Epidermal melanocyte (primary cell): ENCODE results near the gene IGSF3.

Experiments used
- DNase-seq: peaks from one replicate; pipeline ENCODE4 v3.0.0; 2011; ENCODE audit warnings: low spot score; ENCODE audit not compliant: insufficient read length

The IGSF3 gene

DNA sequence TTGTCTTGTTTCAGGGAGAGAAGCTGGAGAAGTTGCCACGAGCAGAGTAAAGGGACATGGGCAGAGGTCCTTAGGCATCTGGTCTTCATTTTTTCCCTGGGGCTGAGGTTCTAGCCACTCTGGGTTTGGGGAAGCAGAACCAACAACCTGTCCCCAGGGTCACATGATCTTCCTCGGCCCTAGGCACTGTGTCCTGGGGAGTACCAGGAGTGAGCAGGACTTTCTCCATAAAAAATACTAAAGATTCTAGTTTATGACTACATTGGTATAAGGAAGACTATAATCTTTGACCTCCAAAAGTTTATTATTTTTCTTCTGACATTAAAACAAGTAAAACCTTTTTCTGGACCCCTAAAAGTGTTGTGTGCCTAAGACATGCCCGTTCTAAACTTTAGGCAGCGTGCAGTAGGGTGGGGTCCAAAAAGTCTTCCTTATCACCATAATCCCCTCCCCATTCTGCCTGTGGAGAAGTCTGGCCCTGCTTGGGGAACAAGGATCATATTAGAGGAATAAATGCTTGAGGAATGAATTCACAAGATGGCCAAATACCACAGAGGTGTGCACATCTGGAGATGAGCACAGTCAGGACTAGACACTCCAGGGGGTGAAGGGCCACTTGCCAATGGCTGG, 19.3 kb upstream of the IGSF3 start:
- DNase-seq: no peak

DNA sequence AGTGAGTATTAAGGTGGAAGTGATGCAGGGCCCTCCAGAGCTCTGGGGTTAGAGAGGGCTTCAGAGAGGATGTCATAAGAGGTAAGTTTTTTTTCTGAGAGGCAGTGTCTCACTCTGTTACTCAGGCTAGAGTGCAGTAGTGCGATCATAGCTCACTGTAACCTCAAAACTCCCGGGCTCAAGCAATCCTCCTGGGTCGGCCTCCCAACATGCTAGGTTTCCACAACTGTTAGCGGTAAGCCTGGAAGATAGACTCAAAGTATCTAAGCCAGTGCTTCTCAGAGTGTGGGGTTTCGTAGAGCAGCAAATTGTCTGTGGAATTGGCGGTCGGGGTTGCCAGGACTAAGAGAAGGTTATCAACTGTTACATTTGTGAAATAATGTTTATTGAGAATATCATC, 18.6 kb upstream of the IGSF3 start:
- DNase-seq: no peak

DNA sequence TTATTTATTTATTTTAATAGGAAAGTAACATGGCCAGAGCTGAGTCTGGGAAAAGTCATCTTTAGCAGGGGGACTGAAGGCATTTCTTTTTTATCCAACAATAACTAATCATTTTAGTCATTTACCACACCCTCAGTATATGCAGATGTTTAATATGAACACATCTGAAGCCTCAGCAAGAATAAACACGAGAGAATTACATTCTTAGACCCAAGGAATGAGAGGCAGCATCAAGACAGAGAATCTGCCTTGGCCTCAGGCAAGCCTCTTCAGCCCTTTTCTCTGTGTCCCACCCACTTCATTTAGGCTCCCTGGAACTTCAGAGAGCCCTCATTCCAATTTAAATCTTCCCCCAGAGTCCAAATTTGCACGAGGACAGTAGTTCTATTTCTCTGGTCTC, 17.0 kb upstream of the IGSF3 start:
- DNase-seq: no peak

DNA sequence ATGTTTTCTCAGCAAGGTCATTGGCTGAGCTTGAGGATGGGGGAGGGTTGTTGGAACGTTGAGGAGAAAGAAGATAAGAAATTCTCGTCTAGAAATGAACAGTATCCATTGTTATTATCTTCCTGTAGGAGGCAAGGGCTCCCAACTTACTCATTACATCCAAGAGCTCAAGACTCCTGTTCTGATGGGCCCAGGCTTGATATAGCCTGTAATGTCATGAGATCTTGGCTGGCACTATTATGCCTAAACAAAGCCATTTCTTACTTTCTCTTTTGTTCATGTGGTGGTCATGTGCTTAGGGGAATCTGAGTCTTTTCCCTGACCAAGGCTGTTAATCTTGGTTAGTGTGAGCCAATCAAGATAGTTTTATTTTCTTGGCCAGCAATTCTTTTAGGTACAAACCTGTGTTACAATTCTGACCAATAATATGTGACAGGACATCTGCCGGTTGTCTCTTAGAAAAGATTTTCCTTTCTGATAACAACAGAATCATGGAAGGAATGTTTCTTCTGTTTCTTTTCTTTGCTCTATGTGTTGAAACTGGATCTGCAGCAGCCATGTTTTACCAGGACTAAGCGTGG, 15.2 kb upstream of the IGSF3 start:
- DNase-seq: no peak

DNA sequence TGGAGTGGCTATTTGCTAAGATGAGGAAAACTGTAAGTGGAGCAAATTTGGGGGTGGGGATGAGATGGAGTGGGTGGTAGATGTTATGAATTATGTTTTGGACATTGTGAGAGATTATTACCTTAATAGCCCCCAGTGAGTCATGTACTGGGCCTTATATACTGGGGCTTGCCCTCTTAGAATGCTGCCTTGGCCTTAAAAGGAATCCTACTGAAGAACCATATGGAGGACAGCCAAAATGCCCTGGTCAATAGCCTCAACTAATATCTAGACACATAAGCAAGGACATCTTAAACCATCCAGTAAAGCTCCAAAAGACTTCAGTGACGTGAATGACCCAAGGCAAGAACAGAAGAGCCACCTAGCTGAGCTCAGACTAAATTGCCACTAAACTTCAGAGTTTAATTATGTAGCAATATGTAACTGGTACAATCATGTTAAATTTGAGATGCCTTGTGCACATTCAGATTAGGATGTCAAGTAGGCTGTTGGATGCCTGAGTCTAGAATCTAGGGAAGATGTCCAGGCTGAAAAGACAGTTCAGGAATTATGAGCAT, 13.9 kb upstream of the IGSF3 start:
- no peak for DNase-seq

DNA sequence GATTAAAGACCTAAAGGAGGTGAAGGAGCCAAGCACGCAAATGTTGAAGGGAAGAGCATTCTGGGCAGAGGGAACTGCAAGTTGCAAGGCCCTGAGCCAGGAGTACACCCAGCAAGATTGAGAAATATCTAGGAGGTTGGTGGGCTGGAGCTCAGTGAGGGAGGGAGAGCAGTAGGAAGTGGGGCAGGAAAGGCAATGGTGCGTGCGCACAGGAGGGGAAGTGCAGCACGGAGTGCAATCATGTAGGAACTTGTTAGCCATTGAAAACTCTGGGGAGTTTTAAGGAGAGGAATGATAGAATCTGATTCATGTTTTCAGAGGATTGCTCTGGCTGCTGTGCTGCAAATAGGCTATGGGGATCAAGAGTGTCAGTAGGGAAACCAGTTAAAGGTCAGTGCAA, 13.2 kb upstream of the IGSF3 start:
- DNase-seq: no peak

DNA sequence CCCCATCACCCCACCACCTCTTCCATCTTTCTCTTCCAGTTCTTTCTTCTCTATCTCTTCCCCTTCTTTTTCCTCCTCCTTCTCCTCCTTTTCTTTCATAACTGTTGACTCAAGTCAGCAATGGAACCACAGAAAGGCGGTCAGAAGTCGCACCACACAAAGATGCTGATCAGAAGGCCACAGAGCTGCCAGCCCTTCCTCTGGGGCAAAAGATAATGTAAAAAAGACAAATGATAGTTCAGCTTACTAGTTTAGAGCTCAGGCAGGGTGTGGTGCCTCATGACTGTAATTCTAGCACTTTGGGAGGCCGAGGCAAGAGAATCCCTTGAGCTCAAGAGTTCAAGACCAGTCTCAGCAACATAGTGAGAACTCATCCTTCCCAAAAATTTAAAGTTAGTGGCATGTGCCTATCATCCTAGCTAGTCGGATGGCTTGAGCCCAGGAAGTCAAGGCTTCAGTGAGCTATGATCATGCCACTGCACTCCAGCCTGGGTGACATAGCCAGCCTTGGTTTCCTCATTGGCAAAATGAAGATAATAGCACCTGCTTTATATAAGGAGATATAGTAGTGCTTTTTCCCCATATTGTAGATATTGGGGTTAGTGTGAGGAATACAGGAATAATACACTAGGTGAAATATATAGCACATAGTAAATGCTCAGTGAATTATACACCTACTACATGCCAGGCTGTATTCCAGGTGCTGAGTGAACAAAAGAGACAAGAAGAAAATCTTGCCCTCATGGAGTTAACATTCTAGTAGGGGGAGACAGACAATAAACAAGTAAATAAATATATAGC, 12.5 kb upstream of the IGSF3 start:
- DNase-seq: no peak

DNA sequence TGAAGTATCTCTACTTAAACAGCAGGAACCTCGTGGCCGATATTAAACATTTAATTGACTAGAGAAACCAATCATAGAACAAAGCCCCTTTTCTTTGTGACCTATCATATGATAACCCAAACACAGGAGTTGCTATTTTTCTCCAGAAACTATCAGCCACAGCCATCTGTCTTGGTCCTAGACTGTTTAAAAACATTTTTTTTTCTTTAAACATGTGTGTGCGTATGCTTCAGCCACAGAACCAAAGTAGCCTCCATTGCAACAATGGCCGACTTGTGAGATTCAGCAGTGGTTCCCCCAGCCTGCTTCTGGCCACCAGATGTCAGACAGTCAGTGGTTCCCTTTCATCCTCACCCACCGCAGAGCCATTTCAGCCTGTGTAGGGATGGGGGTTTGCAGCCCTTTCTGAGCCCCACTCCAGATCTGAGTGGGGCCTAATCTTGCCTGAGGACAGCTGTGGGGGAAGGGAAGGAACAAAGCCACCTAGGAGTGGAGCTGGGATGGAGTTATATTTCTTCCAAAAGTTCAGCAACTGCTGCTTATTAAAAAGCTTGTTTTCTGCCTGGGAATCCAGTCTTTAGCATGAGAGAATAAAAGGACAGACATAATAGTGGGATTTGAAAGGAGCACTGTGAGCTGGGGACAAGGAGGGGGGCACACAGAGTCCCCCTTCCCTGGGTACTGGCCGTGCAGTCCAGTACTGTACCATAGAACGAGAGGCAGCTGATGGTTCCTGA, 11.7 kb upstream of the IGSF3 start:
- peak; percentile 76 for DNase-seq

DNA sequence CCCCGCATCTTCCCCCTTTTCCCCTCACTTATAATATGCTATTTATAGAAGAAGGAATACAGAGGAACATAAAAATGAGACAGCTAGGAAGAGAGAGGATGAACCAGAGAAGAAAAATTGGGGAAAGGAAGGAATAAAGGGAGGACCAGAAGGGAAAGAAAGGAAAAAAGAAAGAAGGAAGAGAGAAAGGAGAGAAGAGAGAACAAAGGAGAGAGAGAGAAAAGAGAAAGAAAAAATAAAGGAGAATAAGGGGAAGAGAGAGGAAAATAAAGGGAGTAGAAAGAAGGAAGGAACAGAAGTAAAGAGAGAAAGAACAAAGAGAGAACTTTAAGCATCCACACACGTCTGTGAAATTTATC, 11.2 kb upstream of the IGSF3 start:
- no peak for DNase-seq

DNA sequence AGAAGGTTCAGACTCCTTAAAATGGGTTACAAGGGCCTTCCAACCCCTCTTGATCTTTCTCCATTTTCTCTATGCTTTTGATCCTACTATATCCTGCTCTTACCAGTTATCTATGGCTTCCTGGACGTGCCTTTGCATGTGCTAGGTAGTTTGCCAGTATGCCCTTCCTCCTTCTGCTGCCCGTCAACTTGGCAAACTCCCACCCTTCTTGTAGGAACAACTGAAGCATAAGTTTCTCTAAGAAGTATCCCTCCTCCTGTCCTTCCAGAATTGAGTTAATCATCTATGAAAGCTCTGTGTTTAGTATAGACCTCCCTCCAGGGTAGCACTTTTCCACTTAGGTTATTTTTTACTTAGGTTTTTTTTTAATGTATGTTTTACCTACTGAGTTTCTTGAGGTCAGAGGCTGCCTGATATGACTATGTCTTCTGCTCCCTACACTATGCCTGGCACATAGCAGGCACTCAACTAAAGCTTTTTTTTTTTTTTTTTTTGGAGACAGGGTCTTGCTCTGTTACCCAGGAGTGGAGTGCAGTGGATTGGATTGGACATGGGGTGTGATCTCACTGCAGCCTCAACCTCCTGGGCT, 10.0 kb upstream of the IGSF3 start:
- no peak for DNase-seq

DNA sequence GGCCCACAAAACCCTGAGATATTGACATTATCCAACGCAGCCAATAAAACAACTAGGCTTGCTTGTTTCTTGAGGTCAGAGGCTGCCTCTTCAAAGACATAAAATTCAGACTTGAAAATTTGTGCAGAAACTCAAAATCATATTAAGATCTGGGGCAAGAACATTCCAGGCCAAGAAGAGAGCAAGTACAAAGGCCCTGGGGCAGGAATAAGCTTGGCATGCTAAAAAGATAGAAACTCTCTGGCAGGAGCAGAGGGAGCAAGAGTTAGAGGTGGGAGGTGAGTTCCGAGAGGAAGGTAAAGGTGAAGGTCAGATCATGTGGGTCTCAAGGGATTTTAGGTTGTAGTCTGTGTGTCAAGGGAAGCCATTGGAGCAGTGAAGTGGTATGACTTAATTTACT, 8.8 kb upstream of the IGSF3 start:
- no peak for DNase-seq

DNA sequence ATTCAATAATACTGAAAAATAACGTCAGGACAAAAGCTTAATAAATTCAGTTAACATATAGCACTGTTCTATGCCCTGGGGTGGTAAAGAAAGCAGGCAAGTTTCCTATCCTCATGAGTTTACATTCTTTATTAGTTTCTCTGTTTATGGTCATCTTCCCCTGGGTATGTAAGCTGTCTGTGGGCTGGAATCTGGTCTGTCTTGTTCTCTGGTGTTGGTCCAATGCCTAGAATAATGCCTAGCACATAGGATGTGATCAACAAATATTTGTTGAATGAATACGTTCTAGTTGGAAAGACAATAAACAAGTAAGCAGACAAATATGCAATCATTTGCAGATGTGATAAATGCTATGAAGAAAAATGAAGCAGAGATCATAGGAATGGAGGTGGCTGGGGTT, 7.2 kb upstream of the IGSF3 start:
- DNase-seq: no peak

DNA sequence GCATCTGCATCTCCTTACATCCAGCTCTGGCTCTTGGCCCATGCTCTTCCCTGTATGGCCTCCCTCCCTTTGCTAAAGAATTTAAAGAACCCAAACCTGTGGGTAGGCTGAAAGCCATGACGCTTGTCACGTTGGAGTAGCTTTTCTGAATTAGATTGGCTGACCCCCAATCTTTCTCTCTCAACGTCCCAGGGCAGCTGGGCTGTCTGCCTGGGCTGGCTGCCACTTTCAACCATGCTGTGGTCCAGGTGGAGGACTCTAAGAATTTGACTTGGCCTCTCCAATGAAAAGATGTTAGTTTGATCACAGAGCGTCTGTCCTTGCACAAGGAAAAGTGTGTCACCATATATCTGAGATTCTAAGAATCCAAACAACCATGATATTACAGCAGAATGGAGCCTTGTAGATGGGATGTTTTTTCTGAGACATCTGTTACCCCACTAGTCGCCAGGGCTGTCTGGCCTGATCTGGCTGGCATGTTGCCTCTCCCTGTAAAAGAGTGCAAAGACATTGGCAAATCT, 6.5 kb upstream of the IGSF3 start:
- DNase-seq: no peak

DNA sequence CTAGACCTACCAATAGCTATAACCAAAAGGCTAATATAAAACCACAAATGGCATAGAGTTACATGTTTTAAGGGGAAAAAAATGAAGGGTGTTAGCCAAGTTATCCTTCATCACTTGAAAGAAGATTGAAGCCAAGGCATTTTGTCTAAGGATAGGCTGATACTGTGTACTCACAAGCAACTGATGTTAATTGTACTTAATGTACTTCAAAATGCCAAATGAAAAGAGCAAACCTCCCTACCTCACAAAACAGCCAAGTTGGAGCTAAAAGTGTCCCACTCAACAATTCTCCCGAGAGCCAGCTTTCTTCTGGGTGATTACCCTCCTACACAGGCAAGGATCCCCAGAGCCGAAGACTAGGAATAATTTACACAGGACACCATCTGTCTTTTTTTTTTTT, 4.4 kb upstream of the IGSF3 start:
- no peak for DNase-seq

DNA sequence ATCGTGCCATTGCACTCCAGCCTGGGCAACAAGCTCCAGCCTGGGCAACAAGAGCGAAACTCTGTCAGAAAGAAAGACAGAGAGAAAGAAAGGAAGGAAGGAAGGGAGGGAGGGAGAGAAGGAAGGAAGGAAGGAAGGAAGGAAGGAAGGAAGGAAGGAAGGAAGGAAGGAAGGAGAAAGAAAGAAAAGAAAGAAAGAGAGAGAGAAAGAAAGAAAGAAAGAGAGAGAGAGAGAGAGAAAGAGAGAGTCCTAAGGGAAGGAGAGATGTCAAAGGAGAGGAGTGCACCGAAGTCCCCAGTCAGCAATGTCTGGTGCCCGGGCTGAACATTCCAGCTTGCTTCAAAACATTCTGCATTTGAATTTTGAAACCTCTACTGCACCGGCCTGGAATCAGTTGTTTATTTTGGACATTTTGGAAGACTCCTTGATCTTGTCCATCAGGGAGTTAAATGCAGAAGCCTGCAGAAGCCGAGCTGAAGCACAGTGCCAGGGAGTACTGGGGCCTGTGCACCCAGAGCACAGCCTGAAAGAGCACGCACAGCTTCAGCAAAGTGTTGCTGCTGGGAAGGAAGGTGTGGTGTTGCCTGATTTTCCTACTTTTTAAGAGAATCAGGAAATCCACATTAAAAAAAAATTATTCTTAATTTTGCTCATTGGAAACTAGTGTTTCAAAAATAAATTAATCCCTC, 3.7 kb upstream of the IGSF3 start:
- no peak for DNase-seq

DNA sequence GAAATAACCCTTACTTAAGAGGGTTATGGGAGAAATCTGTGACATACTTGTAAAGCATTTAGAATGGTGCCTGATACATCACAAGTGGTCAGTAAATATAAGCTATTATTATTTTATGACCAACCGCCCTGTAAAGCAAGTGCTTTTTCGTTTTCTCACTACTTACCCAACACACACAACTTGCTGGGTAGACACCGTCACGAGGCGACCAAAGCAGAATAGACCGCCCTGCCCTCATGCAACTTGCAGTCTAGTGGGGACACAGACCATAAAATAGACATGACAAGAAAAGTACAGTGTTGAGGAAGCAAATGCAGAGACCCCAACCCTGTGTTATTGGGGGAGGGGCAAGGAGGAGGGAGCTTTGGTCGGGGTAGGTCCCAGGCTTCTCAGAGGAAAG, 744 bp upstream of the IGSF3 start:
- no peak for DNase-seq

DNA sequence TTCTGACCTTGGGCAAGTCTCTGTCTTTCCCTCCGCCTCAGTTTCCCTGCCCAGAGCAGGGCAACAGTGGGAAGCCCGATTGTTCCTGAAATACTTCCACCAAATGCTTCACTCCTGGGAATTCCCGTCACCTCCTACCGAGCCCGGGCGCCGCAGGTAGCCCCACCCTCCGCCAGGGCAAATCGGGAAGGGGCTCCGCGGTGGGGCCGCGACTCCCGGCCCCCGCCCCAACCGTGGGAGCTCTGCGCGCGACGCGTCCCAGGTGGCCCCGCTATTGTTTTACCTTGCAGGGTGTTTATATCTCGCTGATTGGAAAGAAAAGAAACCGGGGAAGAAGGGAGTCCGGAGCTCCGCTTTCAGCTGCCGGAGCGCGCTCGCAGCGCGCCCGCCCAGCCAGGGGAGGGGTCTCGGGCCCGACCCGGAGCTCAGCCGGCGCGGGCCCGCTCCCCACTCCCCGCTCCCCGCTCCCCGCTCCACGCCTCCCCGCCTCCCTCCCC, 407 bp downstream of the IGSF3 start:
- DNase-seq: no peak

DNA sequence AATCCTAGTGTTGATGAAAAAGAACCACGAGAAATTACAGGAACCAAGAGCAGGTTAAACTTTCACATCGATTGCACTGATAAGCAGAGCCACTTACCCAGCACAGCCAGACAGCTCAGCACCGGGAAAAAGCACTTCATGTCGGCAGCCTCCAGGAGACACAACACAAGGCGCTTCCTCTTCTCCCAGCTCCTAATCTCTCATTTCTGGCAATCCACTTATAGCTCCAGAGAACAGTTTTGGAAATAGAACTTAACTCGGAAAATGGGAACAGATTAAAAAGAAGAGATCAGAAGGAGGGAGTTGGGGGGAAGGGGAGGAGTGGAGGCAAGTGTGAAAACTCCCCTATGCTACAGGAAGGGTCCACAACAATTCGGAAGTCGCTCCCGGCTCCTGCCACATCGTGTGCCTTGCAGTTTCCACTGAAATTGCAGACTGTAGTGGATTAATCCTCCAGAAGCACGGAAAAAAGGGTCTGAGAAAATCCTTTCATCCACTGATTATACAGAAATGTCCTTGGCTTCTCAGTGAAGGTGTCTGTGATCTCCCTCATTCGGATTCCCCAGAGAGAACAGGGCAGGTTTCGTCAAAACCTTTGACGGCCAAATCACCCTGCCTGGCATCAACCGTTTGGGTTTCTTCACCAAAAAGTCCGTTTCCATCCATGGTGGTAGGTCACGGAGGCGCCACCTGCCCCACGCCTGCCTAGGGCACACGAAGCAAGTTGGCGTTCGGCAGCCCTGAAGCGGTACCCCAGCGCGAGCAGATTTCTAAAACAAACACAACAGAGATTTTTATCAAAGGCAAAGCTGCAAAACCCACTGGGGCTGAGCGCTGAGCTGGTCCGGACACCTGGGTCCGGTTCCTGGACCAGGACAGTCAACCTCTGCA, 1.1 kb downstream of the IGSF3 start:
- DNase-seq: no peak

DNA sequence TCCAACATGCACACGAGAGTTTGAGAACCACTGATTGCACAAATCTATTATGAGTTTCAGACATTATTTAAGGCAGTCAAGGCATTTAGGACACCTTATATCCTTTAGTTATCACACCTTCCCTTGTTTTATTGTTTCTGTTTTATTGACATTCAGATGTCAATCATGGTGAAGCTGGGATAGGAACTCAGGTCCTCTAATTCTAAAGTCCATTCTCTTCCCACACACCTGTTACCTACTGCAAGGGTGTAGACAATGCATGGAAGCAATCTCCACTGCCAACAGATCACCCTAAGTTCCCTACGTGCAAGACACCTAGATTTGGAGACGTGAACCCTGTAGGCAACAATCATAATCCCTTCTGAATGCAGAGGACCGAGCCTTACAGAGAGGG, 2.6 kb downstream of the IGSF3 start:
- DNase-seq: no peak
